GM12875 (cell line): ENCODE data around the gene ST3GAL2.

Experiments
- H3K4me3 ChIP-seq: one replicate; pipeline ENCODE4 v1.5.1; 2011; ENCODE audit warnings: low read depth, low read length, control low read depth
- CTCF ChIP-seq: IDR thresholded peaks from 2 replicates; pipeline ENCODE4 v1.5.1; 2011; ENCODE audit warnings: low read depth, mild to moderate bottlenecking, control low read depth, inconsistent platforms, low read length, moderate library complexity, borderline replicate concordance; ENCODE audit not compliant: insufficient read depth

Gene ST3GAL2

GRCh38 chr16:70434484-70435260 lies 4.2 kb downstream of the ST3GAL2 start:
- no peak for TF ChIP-seq CTCF
- no peak overlapping the region for H3K4me3 ChIP-seq

GRCh38 chr16:70433458-70434103 lies 5.3 kb downstream of the ST3GAL2 start:
- peak overlapping the region; percentile 22 for H3K4me3 ChIP-seq
- TF ChIP-seq CTCF, result no peak

GRCh38 chr16:70432723-70433457 lies 6.0 kb downstream of the ST3GAL2 start:
- TF ChIP-seq CTCF, result no peak
- H3K4me3 ChIP-seq, result peak overlapping the region; percentile 22

GRCh38 chr16:70432356-70432722 lies 6.6 kb downstream of the ST3GAL2 start:
- H3K4me3 ChIP-seq, result no peak overlapping the region
- no peak for TF ChIP-seq CTCF

GRCh38 chr16:70430667-70431536 lies 8.0 kb downstream of the ST3GAL2 start:
- H3K4me3 ChIP-seq, result no peak overlapping the region
- TF ChIP-seq CTCF, result no peak

- no peak for TF ChIP-seq CTCF
- H3K4me3 ChIP-seq, result peak overlapping the region; percentile 14
Measured at GRCh38 chr16:70429888-70430666, 8.8 kb downstream of the ST3GAL2 start.
